ENCODE results near the gene CD27. TPM values are rescaled to one million over a fixed set of nuclear protein-coding genes. Genes with fewer than 3 reads are reported as not detected.

The CD27 gene
- total RNA-seq, 1 experiment from 2014 or later = 0.28 TPM

DNA sequence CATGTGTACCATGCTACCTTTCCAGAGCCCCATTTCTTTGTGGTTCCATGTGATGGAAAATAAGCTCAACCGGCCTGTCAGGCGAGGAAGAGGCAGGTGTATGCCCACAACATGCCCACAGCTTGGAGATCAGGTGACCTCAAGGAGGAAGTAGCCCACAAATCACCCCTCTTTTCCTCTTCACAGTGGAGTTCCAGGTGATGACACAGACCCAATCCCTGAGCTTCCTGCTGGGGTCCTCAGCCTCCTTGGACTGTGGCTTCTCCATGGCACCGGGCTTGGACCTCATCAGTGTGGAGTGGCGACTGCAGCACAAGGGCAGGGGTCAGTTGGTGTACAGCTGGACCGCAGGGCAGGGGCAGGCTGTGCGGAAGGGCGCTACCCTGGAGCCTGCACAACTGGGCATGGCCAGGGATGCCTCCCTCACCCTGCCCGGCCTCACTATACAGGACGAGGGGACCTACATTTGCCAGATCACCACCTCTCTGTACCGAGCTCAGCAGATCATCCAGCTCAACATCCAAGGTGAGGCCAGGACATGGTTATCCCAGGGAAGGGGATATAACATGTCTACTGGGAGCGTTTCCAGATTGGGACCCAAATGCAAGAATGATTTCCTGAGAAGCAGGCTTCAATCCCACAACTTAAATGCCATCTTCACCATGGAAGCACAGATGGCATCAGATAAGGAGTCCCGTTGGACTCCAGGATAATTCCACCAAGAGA, 12.6 kb downstream of the CD27 start (continued):
- TF ChIP-seq ATF2 (CRISPR knock-in tag; IDR thresholded peaks at IDR 0.05; ENCODE audit: borderline replicate concordance, low read depth) = no peak
- no peak for TF ChIP-seq TP53 (CRISPR knock-in tag; IDR thresholded peaks at IDR 0.05)
- TF ChIP-seq FOXK1 (CRISPR knock-in tag; IDR thresholded peaks at IDR 0.05) = no peak
- no peak for TF ChIP-seq ZNF423 (CRISPR knock-in tag; IDR thresholded peaks at IDR 0.05)
- TF ChIP-seq NR3C1 (CRISPR knock-in tag; conservative IDR thresholded peaks at IDR 0.05; ENCODE audit: low read depth) = no peak
- no peak for TF ChIP-seq CTCF (IDR thresholded peaks at IDR 0.05)
- TF ChIP-seq, protein P1, sequence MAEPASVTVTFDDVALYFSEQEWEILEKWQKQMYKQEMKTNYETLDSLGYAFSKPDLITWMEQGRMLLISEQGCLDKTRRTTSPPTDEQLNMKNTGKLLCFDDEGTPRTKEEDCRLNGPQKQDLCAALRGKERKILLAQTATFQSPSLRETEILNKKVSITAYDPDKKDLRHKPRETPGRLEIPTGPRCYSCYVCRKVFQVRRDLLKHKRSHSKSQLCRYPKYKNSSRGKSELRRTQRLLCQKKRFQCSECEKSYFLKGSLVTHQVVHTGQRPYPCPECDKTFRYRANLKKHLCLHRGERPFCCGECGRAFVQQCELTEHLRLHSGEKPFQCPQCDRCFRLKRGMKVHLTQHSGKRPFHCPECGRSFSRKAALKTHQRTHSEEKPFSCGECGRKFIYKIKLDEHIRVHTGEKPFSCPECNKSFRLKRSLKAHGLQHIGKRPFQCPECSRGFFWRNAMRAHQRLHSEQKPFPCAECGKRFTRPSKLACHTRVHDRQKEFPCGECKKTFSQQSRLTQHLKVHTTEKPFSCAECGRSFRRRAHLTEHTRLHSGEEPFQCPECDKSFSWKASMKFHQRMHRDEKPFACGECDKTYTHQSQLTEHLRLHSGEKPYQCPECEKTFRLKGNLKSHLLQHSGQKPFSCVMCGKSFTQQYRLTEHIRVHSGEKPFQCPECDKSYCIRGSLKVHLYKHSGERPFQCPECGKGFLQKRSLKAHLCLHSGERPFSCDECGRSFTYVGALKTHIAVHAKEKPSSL (CRISPR knock-in tag; conservative IDR thresholded peaks at IDR 0.05) = no peak

GRCh38 chr12:6458281-6459003, 13.7 kb downstream of the CD27 start:
- Mint-ChIP-seq H3K4me3 (no peak overlapping the region), H3K36me3 (peaks cover 26% of the 10 kb centered on the region), H3K4me1 (peaks cover 4% of the 10 kb centered on the region), H3K27me3 (ENCODE audit: low read depth) (no peaks in the 10 kb centered on the region), H3K9me3 (no peaks in the 10 kb centered on the region), H3K27ac (no peak overlapping the region)
- no peak for TF ChIP-seq RORB (CRISPR knock-in tag; IDR thresholded peaks at IDR 0.05)
- TF ChIP-seq FOXJ3 (CRISPR knock-in tag; IDR thresholded peaks at IDR 0.05; ENCODE audit: borderline replicate concordance) = no peak
- TF ChIP-seq FOXP1 (CRISPR knock-in tag; IDR thresholded peaks at IDR 0.05; ENCODE audit: borderline replicate concordance) = no peak
- TF ChIP-seq, protein P2, sequence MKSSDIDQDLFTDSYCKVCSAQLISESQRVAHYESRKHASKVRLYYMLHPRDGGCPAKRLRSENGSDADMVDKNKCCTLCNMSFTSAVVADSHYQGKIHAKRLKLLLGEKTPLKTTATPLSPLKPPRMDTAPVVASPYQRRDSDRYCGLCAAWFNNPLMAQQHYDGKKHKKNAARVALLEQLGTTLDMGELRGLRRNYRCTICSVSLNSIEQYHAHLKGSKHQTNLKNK (CRISPR knock-in tag; IDR thresholded peaks at IDR 0.05) = no peak
- TF ChIP-seq, protein P3, sequence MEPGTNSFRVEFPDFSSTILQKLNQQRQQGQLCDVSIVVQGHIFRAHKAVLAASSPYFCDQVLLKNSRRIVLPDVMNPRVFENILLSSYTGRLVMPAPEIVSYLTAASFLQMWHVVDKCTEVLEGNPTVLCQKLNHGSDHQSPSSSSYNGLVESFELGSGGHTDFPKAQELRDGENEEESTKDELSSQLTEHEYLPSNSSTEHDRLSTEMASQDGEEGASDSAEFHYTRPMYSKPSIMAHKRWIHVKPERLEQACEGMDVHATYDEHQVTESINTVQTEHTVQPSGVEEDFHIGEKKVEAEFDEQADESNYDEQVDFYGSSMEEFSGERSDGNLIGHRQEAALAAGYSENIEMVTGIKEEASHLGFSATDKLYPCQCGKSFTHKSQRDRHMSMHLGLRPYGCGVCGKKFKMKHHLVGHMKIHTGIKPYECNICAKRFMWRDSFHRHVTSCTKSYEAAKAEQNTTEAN (CRISPR knock-in tag; IDR thresholded peaks at IDR 0.05) = no peak
- TF ChIP-seq ESRRA (CRISPR knock-in tag; IDR thresholded peaks at IDR 0.05; ENCODE audit: borderline replicate concordance) = no peak
- no peak for TF ChIP-seq GTF2I (CRISPR knock-in tag; conservative IDR thresholded peaks at IDR 0.05)
- no peak for TF ChIP-seq NFATC4 (CRISPR knock-in tag; IDR thresholded peaks at IDR 0.05)
- TF ChIP-seq TCF7 (CRISPR knock-in tag; IDR thresholded peaks at IDR 0.05; ENCODE audit: low read depth) = no peak
- no peak for TF ChIP-seq SMAD4 (CRISPR knock-in tag; IDR thresholded peaks at IDR 0.05)
- TF ChIP-seq TEAD4 (CRISPR knock-in tag; IDR thresholded peaks at IDR 0.05) = no peak
- no peak for TF ChIP-seq JUN (CRISPR knock-in tag; IDR thresholded peaks at IDR 0.05)
- no peak for TF ChIP-seq NFE2L1 (CRISPR knock-in tag; IDR thresholded peaks at IDR 0.05)
- no peak for TF ChIP-seq SP1 (CRISPR knock-in tag; conservative IDR thresholded peaks at IDR 0.05)
- POLR2A ChIA-PET = no interaction called here
- DNase-seq (ENCODE audit: low spot score) (no peak), ATAC-seq (no peak)
- CTCF ChIA-PET = interaction anchor here (1.1 to 1.6 kb wide), 3 partner anchors 35 to 135 kb away, joined by 3 to 5 read pairs (median 3); no protein-coding TSS in a partner anchor
